ENCODE measurements around the gene DCK.

DCK gene

GRCh38 chr4:71064521-71064920 is 71.1 kb downstream of the DCK start:
- no peak for DNase-seq

GRCh38 chr4:71065991-71066510 is 72.6 kb downstream of the DCK start:
- no peak for DNase-seq

- no peak for DNase-seq
Measured at GRCh38 chr4:71066737-71067716, 73.6 kb downstream of the DCK start.

- DNase-seq: no peak
Measured at GRCh38 chr4:71069063-71069462, 75.6 kb downstream of the DCK start.

GRCh38 chr4:71070015-71070414 is 76.6 kb downstream of the DCK start:
- DNase-seq: no peak

GRCh38 chr4:71074452-71075299 is 81.2 kb downstream of the DCK start:
- no peak for DNase-seq

Measured in fibroblast of skin of scalp (primary cell).